Activated CD8-positive, alpha-beta memory T cell treated with anti-CD3 and anti-CD28 coated beads for 48 hours (primary cell): ENCODE data around the gene KRTAP5-8.
"Not testable (repeated sequence)": the region's sequence is repeated elsewhere in the genome, so short reads cannot be mapped to it uniquely, and the experiment has no call there.

ENCODE experiments used
- DNase-seq, 3 experiments: peaks; one replicate each; pipeline ENCODE4 v3.0.0-alpha.2; 2020; ENCODE audit warnings: low read depth in 2 of 3, low spot score in 2 of 3

The KRTAP5-8 gene

GRCh38 chr11:71542879-71543777 is 5.3 kb downstream of the KRTAP5-8 start:
- no peak for DNase-seq

- no peak for DNase-seq
These were observed 6.0 kb downstream of the KRTAP5-8 start for GRCh38 chr11:71543866-71544265.

- DNase-seq = no peak
These were observed 6.8 kb downstream of the KRTAP5-8 start for GRCh38 chr11:71544525-71545214.

- no peak for DNase-seq
These were observed 7.7 kb downstream of the KRTAP5-8 start for GRCh38 chr11:71545405-71545966.

- no peak for DNase-seq
These were observed 10.3 kb downstream of the KRTAP5-8 start, which contains the start of gene KRTAP5-9 for GRCh38 chr11:71548120-71548519. TSS of gene KRTAP5-9 (plus strand) at chr11:71548420. CDS start at chr11:71548658, 238 bp downstream.

- DNase-seq = no peak
These were observed 10.9 kb downstream of the KRTAP5-8 start for GRCh38 chr11:71548716-71549151.

GRCh38 chr11:71551711-71552110 is 13.9 kb downstream of the KRTAP5-8 start:
- DNase-seq = no peak

- DNase-seq = no peak
These were observed 17.2 kb downstream of the KRTAP5-8 start for GRCh38 chr11:71554996-71555395.

- DNase-seq = no peak
These were observed 17.7 kb downstream of the KRTAP5-8 start for GRCh38 chr11:71555508-71555907.

- no peak for DNase-seq
These were observed 18.2 kb downstream of the KRTAP5-8 start for GRCh38 chr11:71556018-71556417.

- DNase-seq = no peak
These were observed 19.4 kb downstream of the KRTAP5-8 start for GRCh38 chr11:71557257-71557656.

- no peak for DNase-seq
These were observed 21.2 kb downstream of the KRTAP5-8 start for GRCh38 chr11:71558996-71559395.

- no peak for DNase-seq
These were observed 24.3 kb downstream of the KRTAP5-8 start for GRCh38 chr11:71562120-71562519.

- no peak for DNase-seq
These were observed 25.6 kb downstream of the KRTAP5-8 start for GRCh38 chr11:71563406-71563805.

GRCh38 chr11:71564430-71564829 is 26.6 kb downstream of the KRTAP5-8 start:
- DNase-seq = no peak

GRCh38 chr11:71565263-71565662 is 27.4 kb downstream of the KRTAP5-8 start, which contains the start of gene KRTAP5-10:
TSS of gene KRTAP5-10 (plus strand) at chr11:71565563. CDS start at chr11:71565588, 25 bp downstream.
- DNase-seq = no peak

GRCh38 chr11:71566081-71566620 is 28.3 kb downstream of the KRTAP5-8 start:
- no peak for DNase-seq

GRCh38 chr11:71566626-71567599 is 29.1 kb downstream of the KRTAP5-8 start:
- not testable (repeated sequence) for DNase-seq

- DNase-seq = not testable (repeated sequence)
These were observed 29.8 kb downstream of the KRTAP5-8 start for GRCh38 chr11:71567633-71568032.

GRCh38 chr11:71568704-71569349 is 31.0 kb downstream of the KRTAP5-8 start:
- no peak for DNase-seq
